Measurements from ENCODE around the gene NCDN.

DNA sequence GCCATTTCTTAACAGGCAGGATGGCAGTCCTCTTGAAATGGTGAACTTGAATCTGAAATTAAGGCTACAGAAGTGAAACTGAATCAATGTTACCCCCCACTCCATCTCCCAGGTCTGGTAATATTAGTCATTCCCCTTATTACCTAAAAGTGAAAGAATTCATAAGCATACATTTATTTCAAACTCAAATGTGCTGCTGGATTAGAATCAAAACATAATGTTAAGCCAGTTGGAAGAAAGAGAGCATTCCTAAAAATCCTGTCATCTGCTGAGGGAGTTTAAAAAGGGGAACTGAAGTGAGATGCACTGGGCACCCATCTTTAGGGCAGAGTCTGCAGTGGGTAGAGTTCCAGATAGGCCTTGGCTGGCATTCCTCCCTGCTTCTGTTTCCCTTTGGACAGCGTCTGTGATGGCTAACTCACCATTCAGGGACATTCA lies 17.8 kb upstream of the NCDN start:
- TF ChIP-seq, protein P1, sequence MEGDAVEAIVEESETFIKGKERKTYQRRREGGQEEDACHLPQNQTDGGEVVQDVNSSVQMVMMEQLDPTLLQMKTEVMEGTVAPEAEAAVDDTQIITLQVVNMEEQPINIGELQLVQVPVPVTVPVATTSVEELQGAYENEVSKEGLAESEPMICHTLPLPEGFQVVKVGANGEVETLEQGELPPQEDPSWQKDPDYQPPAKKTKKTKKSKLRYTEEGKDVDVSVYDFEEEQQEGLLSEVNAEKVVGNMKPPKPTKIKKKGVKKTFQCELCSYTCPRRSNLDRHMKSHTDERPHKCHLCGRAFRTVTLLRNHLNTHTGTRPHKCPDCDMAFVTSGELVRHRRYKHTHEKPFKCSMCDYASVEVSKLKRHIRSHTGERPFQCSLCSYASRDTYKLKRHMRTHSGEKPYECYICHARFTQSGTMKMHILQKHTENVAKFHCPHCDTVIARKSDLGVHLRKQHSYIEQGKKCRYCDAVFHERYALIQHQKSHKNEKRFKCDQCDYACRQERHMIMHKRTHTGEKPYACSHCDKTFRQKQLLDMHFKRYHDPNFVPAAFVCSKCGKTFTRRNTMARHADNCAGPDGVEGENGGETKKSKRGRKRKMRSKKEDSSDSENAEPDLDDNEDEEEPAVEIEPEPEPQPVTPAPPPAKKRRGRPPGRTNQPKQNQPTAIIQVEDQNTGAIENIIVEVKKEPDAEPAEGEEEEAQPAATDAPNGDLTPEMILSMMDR (optimal IDR thresholded peaks at IDR 0.05 in 1 of 3, IDR thresholded peaks at IDR 0.05 in 1 of 3, conservative IDR thresholded peaks at IDR 0.05 in 1 of 3; ENCODE audit: extremely low read depth in 1 of 3, insufficient read depth in 2 of 3, low read length in 3 of 3), result no peak
- TF ChIP-seq EZH2 (IDR thresholded peaks at IDR 0.05; ENCODE audit: low read length), result no peak

Measured in keratinocyte (primary cell).